GM12864 (cell line): ENCODE results near the gene TSEN2.
"Not testable (repeated sequence)": the region's sequence is repeated elsewhere in the genome, so short reads cannot be mapped to it uniquely, and the experiment has no call there.

Source experiments
- DNase-seq: peaks from one replicate; pipeline ENCODE4 v3.0.0-alpha.2; 2011; ENCODE audit warnings: low read depth
- H3K4me3 ChIP-seq: 2 replicates; pipeline ENCODE4 v1.5.1; 2011; ENCODE audit warnings: mild to moderate bottlenecking, low read depth, low read length, control low read depth
- CTCF ChIP-seq: IDR thresholded peaks from 2 replicates; pipeline ENCODE4 v1.5.1; 2011; ENCODE audit warnings: low read depth, mild to moderate bottlenecking, moderate library complexity, low read length, control low read depth, inconsistent platforms; ENCODE audit errors: missing control alignments

The TSEN2 gene

GRCh38 chr3:12447075-12447474 lies 37.2 kb upstream of the TSEN2 start:
- TF ChIP-seq CTCF: no peak
- no peak overlapping the region for H3K4me3 ChIP-seq
- DNase-seq: no peak

GRCh38 chr3:12448404-12449202 lies 35.7 kb upstream of the TSEN2 start:
- DNase-seq, H3K4me3 ChIP-seq: not testable (repeated sequence)

- no peak overlapping the region for H3K4me3 ChIP-seq
- no peak for DNase-seq
- TF ChIP-seq CTCF: no peak
Observed at GRCh38 chr3:12449889-12450682, 34.2 kb upstream of the TSEN2 start.

- H3K4me3 ChIP-seq: no peak overlapping the region
- TF ChIP-seq CTCF: no peak
- no peak for DNase-seq
Observed at GRCh38 chr3:12451481-12451880, 32.8 kb upstream of the TSEN2 start.

GRCh38 chr3:12451960-12452359 lies 32.3 kb upstream of the TSEN2 start:
- no peak for DNase-seq
- no peak for TF ChIP-seq CTCF
- H3K4me3 ChIP-seq: no peak overlapping the region

GRCh38 chr3:12452361-12453330 lies 31.6 kb upstream of the TSEN2 start:
- no peak for DNase-seq
- no peak for TF ChIP-seq CTCF
- H3K4me3 ChIP-seq: no peak overlapping the region
